Neural cell (in vitro differentiated cells): ENCODE measurements around the gene DENND1A. TPM values are rescaled to one million over a fixed set of nuclear protein-coding genes. Genes with fewer than 3 reads are reported as not detected.
A peak's percentile ranks its signal among the peaks of the same experiment; 100 is the strongest.

Experiments
- H2AFZ ChIP-seq: fragments of 200-600, 300-800 bp; sonication (generic), shearing (Covaris generic); 2 replicates; pipeline ENCODE4 v1.6.0; 2014; ENCODE audit warnings: low read depth, mild to moderate bottlenecking, antibody characterized with exemption, low read length, moderate library complexity
- H3F3A ChIP-seq: fragments of 200-600 bp; shearing (Covaris generic); 2 replicates; pipeline ENCODE4 v1.6.1; 2016; ENCODE audit warnings: mild to moderate bottlenecking, moderate library complexity, mixed read lengths, antibody characterized with exemption, low read length; ENCODE audit not compliant: insufficient read depth, poor library complexity, severe bottlenecking
- H3K27ac ChIP-seq: fragments of 200-600, 300-800 bp; sonication (generic), shearing (Covaris generic); 2 replicates; pipeline ENCODE4 v1.5.1; 2014; ENCODE audit warnings: mild to moderate bottlenecking, low read length, moderate library complexity
- H3K27me3 ChIP-seq: fragments of 300-800, 200-600 bp; sonication (generic), shearing (Covaris generic); 2 replicates; pipeline ENCODE4 v1.6.0; 2014; ENCODE audit warnings: mild to moderate bottlenecking, low read depth, low read length, moderate library complexity; ENCODE audit not compliant: insufficient read depth
- H3K36me3 ChIP-seq: fragments of 300-800, 200-600 bp; sonication (generic), shearing (Covaris generic); 2 replicates; pipeline ENCODE4 v1.5.1; 2014; ENCODE audit warnings: mild to moderate bottlenecking, antibody characterized with exemption, low read length, moderate library complexity; ENCODE audit not compliant: insufficient read depth
- H3K4me2 ChIP-seq: fragments of 300-800, 200-600 bp; sonication (generic), shearing (Covaris generic); 2 replicates; pipeline ENCODE4 v1.6.0; 2014; ENCODE audit warnings: mild to moderate bottlenecking, low read length
- H3K4me3 ChIP-seq: fragments of 300-800, 200-600 bp; sonication (generic), shearing (Covaris generic); 2 replicates; pipeline ENCODE4 v1.5.1; 2014; ENCODE audit warnings: mild to moderate bottlenecking, low read length, moderate library complexity
- H3K79me2 ChIP-seq: fragments of 200-600 bp; shearing (Covaris generic); replicated peaks from 2 replicates; pipeline ENCODE4 v1.6.0; 2014; ENCODE audit warnings: mild to moderate bottlenecking, low read length, moderate library complexity; ENCODE audit not compliant: insufficient read depth
- H3K9ac ChIP-seq: fragments of 300-800, 200-600 bp; sonication (generic), shearing (Covaris generic); 2 replicates; pipeline ENCODE4 v1.6.1; 2016; ENCODE audit warnings: mild to moderate bottlenecking, low read length, mixed read lengths
- H3K9me2 ChIP-seq: fragments of 200-600 bp; shearing (Covaris generic); 2 replicates; pipeline ENCODE4 v1.6.1; 2016; ENCODE audit warnings: mild to moderate bottlenecking, low read length, mixed read lengths; ENCODE audit not compliant: insufficient read depth
- H3K9me3 ChIP-seq: fragments of 200-600, 300-800 bp; sonication (generic), shearing (Covaris generic); 2 replicates; pipeline ENCODE4 v1.6.1; 2016; ENCODE audit warnings: mild to moderate bottlenecking, mixed run types, low read length, moderate library complexity, mixed read lengths
- H4K20me1 ChIP-seq: fragments of 200-600 bp; shearing (Covaris generic); 2 replicates; pipeline ENCODE4 v1.6.1; 2016; ENCODE audit warnings: mild to moderate bottlenecking, mixed run types; ENCODE audit not compliant: insufficient read depth
- CTCF ChIP-seq: fragments of 450-650 bp; IDR thresholded peaks from 2 replicates; pipeline ENCODE4 v1.5.1; 2014; ENCODE audit warnings: antibody characterized with exemption, mild to moderate bottlenecking, moderate library complexity; ENCODE audit not compliant: poor library complexity, severe bottlenecking
- EP300 ChIP-seq: fragments of 450-650 bp; conservative IDR thresholded peaks from 2 replicates; pipeline ENCODE4 v1.6.1; 2014; ENCODE audit warnings: antibody characterized with exemption, mild to moderate bottlenecking, moderate library complexity; ENCODE audit not compliant: poor library complexity, severe bottlenecking
- EZH2 ChIP-seq: fragments of 200-600, 300-800 bp; shearing (Covaris generic), sonication (generic); IDR thresholded peaks from 2 replicates; pipeline ENCODE4 v1.6.1; 2014; ENCODE audit warnings: antibody characterized with exemption, low read length, borderline replicate concordance, mild to moderate bottlenecking; ENCODE audit not compliant: insufficient read depth, poor library complexity, severe bottlenecking
- MXI1 ChIP-seq: fragments of 450-650 bp; conservative IDR thresholded peaks from 2 replicates; pipeline ENCODE4 v1.6.1; 2014; ENCODE audit warnings: antibody characterized with exemption, mild to moderate bottlenecking; ENCODE audit not compliant: poor library complexity, severe bottlenecking
- POLR2AphosphoS5 ChIP-seq: IDR thresholded peaks from 2 replicates; pipeline ENCODE4 v1.6.1; 2012
- RAD21 ChIP-seq: fragments of 450-650 bp; conservative IDR thresholded peaks from 2 replicates; pipeline ENCODE4 v1.6.1; 2014; ENCODE audit warnings: antibody characterized with exemption, mild to moderate bottlenecking, moderate library complexity
- REST ChIP-seq: IDR thresholded peaks from 2 replicates; pipeline ENCODE4 v1.6.1; 2012; ENCODE audit warnings: borderline replicate concordance
- SMC3 ChIP-seq: fragments of 450-650 bp; conservative IDR thresholded peaks from 2 replicates; pipeline ENCODE4 v1.6.1; 2014; ENCODE audit warnings: antibody characterized with exemption, mild to moderate bottlenecking, moderate library complexity; ENCODE audit not compliant: poor library complexity
- TAF1 ChIP-seq: IDR thresholded peaks from 2 replicates; pipeline ENCODE4 v1.6.1; 2012; ENCODE audit warnings: low read depth
- polyA plus RNA-seq: library from polyadenylated mRNA; depleted of rRNA; stranded (reverse); fragments of >200 nt; gene quantifications from 2 replicates; pipeline ENCODE4 v1.2.3, GENCODE V29; 2014

The DENND1A gene
- polyA plus RNA-seq, 1 donor from 2014 or later = 2.3 TPM

GRCh38 chr9:123450098-123450770, 479.7 kb downstream of the DENND1A start:
- Histone ChIP-seq H3K9ac (no peak overlapping the region), H3K36me3 (no peaks in the 10 kb centered on the region), H4K20me1 (no peaks in the 10 kb centered on the region), H2AFZ (no peak overlapping the region), H3K9me2 (no peaks in the 10 kb centered on the region), H3K27ac (no peak overlapping the region), H3F3A (no peaks in the 10 kb centered on the region), H3K4me2 (no peak overlapping the region), H3K4me3 (no peak overlapping the region), H3K27me3 (no peaks in the 10 kb centered on the region), H3K9me3 (no peaks in the 10 kb centered on the region), H3K79me2 (no peaks in the 10 kb centered on the region)
- no peak for TF ChIP-seq EZH2
- no peak for TF ChIP-seq REST
- no peak for TF ChIP-seq TAF1
- TF ChIP-seq EP300 = no peak
- TF ChIP-seq CTCF = no peak
- no peak for TF ChIP-seq RAD21
- no peak for TF ChIP-seq POLR2AphosphoS5
- TF ChIP-seq MXI1 = no peak
- TF ChIP-seq SMC3 = no peak

GRCh38 chr9:123447934-123448646, 481.8 kb downstream of the DENND1A start:
- Histone ChIP-seq H3K4me3 (peak overlapping the region; percentile 18), H3K4me2 (no peak overlapping the region), H3K9ac (peak overlapping the region; percentile 30), H3F3A (no peaks in the 10 kb centered on the region), H3K36me3 (no peaks in the 10 kb centered on the region), H3K9me3 (no peaks in the 10 kb centered on the region), H2AFZ (no peak overlapping the region), H3K9me2 (no peaks in the 10 kb centered on the region), H3K27me3 (no peaks in the 10 kb centered on the region), H3K79me2 (no peaks in the 10 kb centered on the region), H4K20me1 (no peaks in the 10 kb centered on the region), H3K27ac (peak overlapping the region; percentile 68)
- no peak for TF ChIP-seq RAD21
- peak; percentile 86 for TF ChIP-seq EP300
- peak; percentile 35 for TF ChIP-seq REST
- no peak for TF ChIP-seq MXI1
- TF ChIP-seq EZH2 = no peak
- peak; percentile 45 for TF ChIP-seq POLR2AphosphoS5
- no peak for TF ChIP-seq TAF1
- TF ChIP-seq CTCF = peak; percentile 27
- TF ChIP-seq SMC3 = no peak
